Non-pigmented ciliary epithelial cell (primary cell): ENCODE measurements around the gene FAM177A1.
A peak's percentile ranks its signal among the peaks of the same experiment; 100 is the strongest.
"Not testable (repeated sequence)": the region's sequence is repeated elsewhere in the genome, so short reads cannot be mapped to it uniquely, and the experiment has no call there.

Source experiments
- DNase-seq: peaks from one replicate; pipeline ENCODE4 v3.0.0-alpha.2; 2010; ENCODE audit warnings: low read depth

FAM177A1 gene

GRCh38 chr14:35065731-35066130 lies 19.7 kb downstream of the FAM177A1 start:
- DNase-seq, result not testable (repeated sequence)

- no peak for DNase-seq
These were observed 22.4 kb downstream of the FAM177A1 start for GRCh38 chr14:35068238-35069012.

- DNase-seq, result no peak
These were observed 26.2 kb downstream of the FAM177A1 start for GRCh38 chr14:35072226-35072625.

GRCh38 chr14:35073486-35073885 lies 27.4 kb downstream of the FAM177A1 start:
- DNase-seq, result no peak

- DNase-seq, result no peak
These were observed 32.0 kb downstream of the FAM177A1 start for GRCh38 chr14:35078082-35078481.

GRCh38 chr14:35079742-35080141 lies 33.7 kb downstream of the FAM177A1 start:
- DNase-seq, result no peak

GRCh38 chr14:35083530-35084150 lies 37.6 kb downstream of the FAM177A1 start:
- DNase-seq, result no peak

- no peak for DNase-seq
These were observed 39.4 kb downstream of the FAM177A1 start for GRCh38 chr14:35085441-35085840.

GRCh38 chr14:35088514-35088913 lies 42.4 kb downstream of the FAM177A1 start:
- DNase-seq, result peak; percentile 17

GRCh38 chr14:35094645-35095044 lies 48.6 kb downstream of the FAM177A1 start:
- not testable (repeated sequence) for DNase-seq

GRCh38 chr14:35107866-35108265 lies 61.8 kb downstream of the FAM177A1 start:
- DNase-seq, result no peak

- no peak for DNase-seq
These were observed 66.6 kb downstream of the FAM177A1 start for GRCh38 chr14:35112641-35113040.

GRCh38 chr14:35113308-35113950 lies 67.4 kb downstream of the FAM177A1 start:
- no peak for DNase-seq

- no peak for DNase-seq
These were observed 68.0 kb downstream of the FAM177A1 start for GRCh38 chr14:35114036-35114435.

GRCh38 chr14:35116242-35116641 lies 70.2 kb downstream of the FAM177A1 start:
- DNase-seq, result no peak

- DNase-seq, result no peak
These were observed 71.0 kb downstream of the FAM177A1 start for GRCh38 chr14:35117112-35117511.

- DNase-seq, result no peak
These were observed 75.2 kb downstream of the FAM177A1 start for GRCh38 chr14:35121026-35121886.

GRCh38 chr14:35121887-35122695 lies 76.0 kb downstream of the FAM177A1 start, which contains the start of the genes PPP2R3C and PRORP:
Gene PPP2R3C (minus strand): TSS chr14:35121990. CDS start chr14:35121959, 31 bp downstream.
Gene PRORP (plus strand): TSS chr14:35122552. CDS start chr14:35123246, 694 bp downstream.
- peak; percentile 87 for DNase-seq

GRCh38 chr14:35122696-35123387 lies 76.8 kb downstream of the FAM177A1 start:
- DNase-seq, result no peak

- no peak for DNase-seq
These were observed 77.3 kb downstream of the FAM177A1 start for GRCh38 chr14:35123388-35123703.

- DNase-seq, result no peak
These were observed 78.1 kb downstream of the FAM177A1 start for GRCh38 chr14:35124127-35124526.
